ENCODE results near the gene PTPRD. TPM values are rescaled to one million over a fixed set of nuclear protein-coding genes. Genes with fewer than 3 reads are reported as not detected.

The PTPRD gene
- total and polyA plus RNA-seq, 2 donors (not counting 1 experiment from before 2014, with no cell fraction given) = 0.35 to 4.8 TPM

- Histone ChIP-seq H3K4me1 (ENCODE audit: control insufficient read depth, extremely low read depth, insufficient read depth, low read length) (no peaks in the 10 kb centered on the region), H3K36me3 (ENCODE audit: control insufficient read depth, insufficient read depth, low read length) (no peaks in the 10 kb centered on the region), H3K79me2 (ENCODE audit: control insufficient read depth, insufficient read depth, low read length) (no peaks in the 10 kb centered on the region), H3K4me3 (replicated peaks in 1 of 4; ENCODE audit: control extremely low read depth in 1 of 4, insufficient read depth in 1 of 4, low read depth in 3 of 4, low read length in 4 of 4) (no peak overlapping the region), H3K4me2 (ENCODE audit: extremely low read depth, insufficient read depth, low read length) (no peak overlapping the region), H3K27ac (ENCODE audit: insufficient read depth, low read length) (no peak overlapping the region), H3K9ac (ENCODE audit: insufficient read depth, low read length) (no peak overlapping the region), H3K27me3 (ENCODE audit: control insufficient read depth, insufficient read depth, low read length) (no peaks in the 10 kb centered on the region), H4K20me1 (ENCODE audit: control insufficient read depth, extremely low read depth, insufficient read depth, low read length) (no peaks in the 10 kb centered on the region), H2AFZ (ENCODE audit: low read length) (no peak overlapping the region), H3K9me3 (ENCODE audit: control insufficient read depth, insufficient read depth, low read depth, low read length) (no peaks in the 10 kb centered on the region)
- no peak for TF ChIP-seq EZH2 (IDR thresholded peaks at IDR 0.05; ENCODE audit: low read length, missing control alignments)
- TF ChIP-seq CTCF (conservative IDR thresholded peaks at IDR 0.05 in 1 of 2, IDR thresholded peaks at IDR 0.05 in 1 of 2; ENCODE audit: low read depth in 1 of 2, low read length in 2 of 2) = no peak
- DNase-seq (ENCODE audit: low read depth in 2 of 2) = peak in 1 of 2 donors; percentile 86
These were observed 362.6 kb downstream of the PTPRD start for GRCh38 chr9:10250219-10250618.

GRCh38 chr9:10248890-10249289 is 363.9 kb downstream of the PTPRD start:
- H3K4me3 ChIP-seq (replicated peaks in 1 of 4; ENCODE audit: control extremely low read depth in 1 of 4, insufficient read depth in 1 of 4, low read depth in 3 of 4, low read length in 4 of 4) = no peak overlapping the region
- no peaks in the 10 kb centered on the region for H3K79me2 ChIP-seq (ENCODE audit: control insufficient read depth, insufficient read depth, low read length)
- no peaks in the 10 kb centered on the region for H3K4me1 ChIP-seq (ENCODE audit: control insufficient read depth, extremely low read depth, insufficient read depth, low read length)
- H3K9me3 ChIP-seq (ENCODE audit: control insufficient read depth, insufficient read depth, low read depth, low read length) = no peaks in the 10 kb centered on the region
- no peaks in the 10 kb centered on the region for H3K36me3 ChIP-seq (ENCODE audit: control insufficient read depth, insufficient read depth, low read length)
- no peak overlapping the region for H3K4me2 ChIP-seq (ENCODE audit: extremely low read depth, insufficient read depth, low read length)
- DNase-seq (ENCODE audit: low read depth in 2 of 2) = no peak
- H3K9ac ChIP-seq (ENCODE audit: insufficient read depth, low read length) = no peak overlapping the region
- TF ChIP-seq EZH2 (IDR thresholded peaks at IDR 0.05; ENCODE audit: low read length, missing control alignments) (no peak), CTCF (conservative IDR thresholded peaks at IDR 0.05 in 1 of 2, IDR thresholded peaks at IDR 0.05 in 1 of 2; ENCODE audit: low read depth in 1 of 2, low read length in 2 of 2) (no peak)
- H3K27ac ChIP-seq (ENCODE audit: insufficient read depth, low read length) = no peak overlapping the region
- no peaks in the 10 kb centered on the region for H4K20me1 ChIP-seq (ENCODE audit: control insufficient read depth, extremely low read depth, insufficient read depth, low read length)
- no peak overlapping the region for H2AFZ ChIP-seq (ENCODE audit: low read length)
- no peaks in the 10 kb centered on the region for H3K27me3 ChIP-seq (ENCODE audit: control insufficient read depth, insufficient read depth, low read length)

- peak in 1 of 2 donors; percentile 13 for DNase-seq (ENCODE audit: low read depth in 2 of 2)
- no peak overlapping the region for H3K9ac ChIP-seq (ENCODE audit: insufficient read depth, low read length)
- no peak overlapping the region for H2AFZ ChIP-seq (ENCODE audit: low read length)
- no peaks in the 10 kb centered on the region for H3K4me1 ChIP-seq (ENCODE audit: control insufficient read depth, extremely low read depth, insufficient read depth, low read length)
- no peak overlapping the region for H3K4me3 ChIP-seq (replicated peaks in 1 of 4; ENCODE audit: control extremely low read depth in 1 of 4, insufficient read depth in 1 of 4, low read depth in 3 of 4, low read length in 4 of 4)
- no peaks in the 10 kb centered on the region for H3K9me3 ChIP-seq (ENCODE audit: control insufficient read depth, insufficient read depth, low read depth, low read length)
- no peaks in the 10 kb centered on the region for H4K20me1 ChIP-seq (ENCODE audit: control insufficient read depth, extremely low read depth, insufficient read depth, low read length)
- TF ChIP-seq EZH2 (IDR thresholded peaks at IDR 0.05; ENCODE audit: low read length, missing control alignments) = no peak
- no peak for TF ChIP-seq CTCF (conservative IDR thresholded peaks at IDR 0.05 in 1 of 2, IDR thresholded peaks at IDR 0.05 in 1 of 2; ENCODE audit: low read depth in 1 of 2, low read length in 2 of 2)
- H3K4me2 ChIP-seq (ENCODE audit: extremely low read depth, insufficient read depth, low read length) = no peak overlapping the region
- no peaks in the 10 kb centered on the region for H3K27me3 ChIP-seq (ENCODE audit: control insufficient read depth, insufficient read depth, low read length)
- H3K27ac ChIP-seq (ENCODE audit: insufficient read depth, low read length) = no peak overlapping the region
- no peaks in the 10 kb centered on the region for H3K36me3 ChIP-seq (ENCODE audit: control insufficient read depth, insufficient read depth, low read length)
- H3K79me2 ChIP-seq (ENCODE audit: control insufficient read depth, insufficient read depth, low read length) = no peaks in the 10 kb centered on the region
These were observed 370.5 kb downstream of the PTPRD start for GRCh38 chr9:10242255-10242654.

Measured in fibroblast of lung (primary cell).